D341Med (cell line): ENCODE measurements around the gene PRR12.

Source experiments
- DNase-seq: peaks from one replicate; pipeline ENCODE4 v3.0.0; 2012; ENCODE audit warnings: low spot score

The PRR12 gene

DNA sequence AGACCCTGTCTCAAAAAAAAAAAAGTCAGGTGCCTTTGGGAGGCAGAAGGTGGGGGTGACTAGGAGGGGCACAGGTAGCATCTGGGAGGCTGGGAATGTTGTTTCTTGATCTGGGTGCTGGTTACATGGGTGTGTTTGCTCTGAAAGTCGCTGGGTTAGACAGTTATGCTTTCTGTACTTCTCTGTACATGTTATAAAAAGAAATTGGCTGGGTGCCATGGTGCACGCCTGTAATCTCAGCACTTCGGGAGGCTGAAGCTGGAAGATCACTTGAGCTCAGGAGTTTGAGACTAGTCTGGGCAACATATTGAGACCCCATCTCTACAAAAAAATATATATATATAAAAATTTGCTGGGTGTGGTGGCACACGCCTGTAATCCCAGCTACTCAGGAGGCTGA lies 25.7 kb upstream of the PRR12 start:
- DNase-seq, result no peak

DNA sequence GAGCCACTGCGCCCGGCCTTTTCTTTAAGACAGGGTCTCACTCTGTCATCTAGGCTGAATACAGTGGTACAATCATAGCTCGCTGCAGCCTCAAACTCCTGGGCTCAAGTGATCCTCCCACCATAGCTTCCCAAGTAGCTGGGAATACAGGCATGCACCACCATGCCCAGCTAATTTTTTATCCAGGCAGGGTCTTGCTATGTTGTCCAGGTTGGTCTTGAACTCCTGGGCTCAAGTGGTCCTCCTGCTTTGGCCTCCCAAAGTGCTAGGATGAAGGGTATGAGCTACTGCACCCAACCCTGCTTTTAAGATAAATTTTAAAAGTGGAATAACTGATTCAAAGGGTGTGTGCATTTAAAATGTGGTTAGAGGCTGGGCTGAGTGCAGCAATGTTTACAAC lies 24.7 kb upstream of the PRR12 start:
- DNase-seq, result no peak

DNA sequence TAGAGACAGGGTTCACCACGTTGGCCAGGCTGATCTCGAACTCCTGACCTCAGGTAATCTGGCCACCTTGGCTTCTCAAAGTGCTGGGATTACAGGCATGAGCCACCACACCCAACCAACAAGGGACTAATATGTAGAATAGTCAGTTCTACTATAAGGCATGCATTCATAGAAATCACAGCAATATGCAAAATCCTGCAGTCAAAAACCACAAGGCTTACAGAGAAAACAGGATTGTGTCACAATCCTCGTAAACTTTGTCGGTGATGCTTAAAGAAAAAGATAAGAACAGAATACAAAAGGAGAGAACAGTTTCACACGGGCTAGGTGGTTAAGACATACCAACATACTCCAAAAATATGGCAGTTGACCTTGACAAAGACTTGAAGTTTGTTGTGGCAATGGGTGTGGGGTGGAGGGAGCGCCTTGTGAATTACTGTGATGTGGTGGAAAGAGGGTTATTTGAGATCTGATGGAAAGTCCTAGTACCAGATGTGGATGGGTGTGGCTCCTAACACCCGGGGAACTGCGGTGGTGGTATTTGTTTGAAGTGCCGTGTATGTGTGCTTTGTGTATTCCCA lies 23.0 kb upstream of the PRR12 start:
- peak; percentile 14 for DNase-seq

DNA sequence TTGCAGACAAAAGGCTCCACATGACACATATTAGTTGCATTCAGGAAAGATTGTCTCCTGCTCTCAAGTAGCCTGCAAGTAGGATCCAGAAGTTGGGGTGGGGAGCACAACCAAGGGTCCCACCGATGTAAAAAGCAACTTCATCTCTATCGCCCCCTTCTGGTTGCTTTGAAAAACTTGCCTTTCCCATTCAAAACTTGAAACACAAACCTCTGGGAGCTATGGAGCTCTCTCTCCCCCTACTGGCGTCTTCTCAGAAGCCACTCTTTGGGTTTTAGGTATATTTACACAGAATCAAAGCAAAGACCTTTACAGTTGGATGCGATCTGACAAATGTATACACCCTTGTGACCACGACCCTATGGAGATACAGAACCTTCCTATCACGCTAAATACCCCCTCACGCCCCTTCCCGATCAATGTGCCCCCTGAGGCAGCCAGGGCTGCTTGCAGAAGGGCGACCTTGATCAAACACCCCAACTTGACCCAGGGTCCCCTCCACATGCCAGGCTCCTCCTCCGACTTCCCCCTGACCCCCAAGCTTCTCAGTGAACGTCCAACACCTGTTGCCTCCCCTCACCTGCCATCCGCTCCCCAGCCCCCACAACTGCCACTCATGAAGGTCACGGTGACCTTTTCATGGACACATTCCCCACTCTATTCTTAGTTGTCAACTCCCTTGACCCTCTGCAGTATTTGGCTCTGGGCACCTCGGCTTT lies 20.7 kb upstream of the PRR12 start:
- DNase-seq, result peak; percentile 83

DNA sequence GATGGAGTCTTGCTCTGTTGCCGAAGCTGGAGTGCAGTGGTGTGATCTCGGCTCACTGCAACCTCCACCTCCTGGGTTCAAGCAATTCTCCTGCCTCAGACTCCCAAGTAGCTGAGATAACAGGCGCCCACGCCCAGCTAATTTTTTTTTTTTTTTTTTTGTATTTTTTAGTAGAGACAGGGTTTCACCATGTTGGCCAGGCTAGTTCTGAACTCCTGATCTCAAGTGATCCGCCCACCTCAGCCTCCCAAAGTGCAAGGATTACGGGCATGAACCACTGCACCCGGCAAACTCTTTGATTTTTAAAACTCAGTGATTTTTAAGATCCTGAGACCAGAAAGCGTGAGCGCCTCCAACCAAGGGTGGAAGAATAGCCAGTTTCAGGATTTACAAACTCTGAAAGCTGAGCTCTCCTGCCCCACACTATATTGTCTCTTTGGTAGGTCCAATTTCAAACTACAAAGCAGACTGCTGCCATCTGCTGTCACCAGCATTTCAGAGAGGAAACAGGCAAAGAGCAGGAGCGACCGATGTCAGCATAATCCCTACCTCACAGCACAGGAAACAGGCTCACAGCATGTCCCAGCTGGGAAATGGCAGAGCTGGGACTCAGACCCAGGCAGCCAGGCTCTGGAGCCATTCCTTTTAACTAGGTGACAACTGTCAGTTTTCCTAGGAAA lies 19.8 kb upstream of the PRR12 start:
- peak; percentile 68 for DNase-seq

DNA sequence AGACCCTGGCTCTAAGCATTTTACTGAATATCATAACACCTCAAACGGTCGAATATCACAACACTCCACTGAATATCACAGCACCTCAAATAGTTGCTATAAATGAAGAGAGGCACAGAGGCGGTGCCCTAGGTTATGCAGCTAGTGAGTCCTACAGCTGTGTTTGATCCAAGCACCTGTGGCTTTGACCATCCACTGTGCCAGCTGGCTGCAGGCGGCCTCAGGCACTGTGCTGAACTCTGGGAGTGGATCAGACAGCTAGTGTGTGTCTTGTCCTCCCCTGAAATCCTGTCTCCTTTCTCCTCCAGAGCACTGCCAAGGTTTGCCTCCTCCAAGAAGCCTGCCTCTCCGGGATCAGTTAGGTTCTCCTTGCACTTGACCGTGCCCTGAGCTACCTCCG lies 18.0 kb upstream of the PRR12 start:
- peak; percentile 14 for DNase-seq

DNA sequence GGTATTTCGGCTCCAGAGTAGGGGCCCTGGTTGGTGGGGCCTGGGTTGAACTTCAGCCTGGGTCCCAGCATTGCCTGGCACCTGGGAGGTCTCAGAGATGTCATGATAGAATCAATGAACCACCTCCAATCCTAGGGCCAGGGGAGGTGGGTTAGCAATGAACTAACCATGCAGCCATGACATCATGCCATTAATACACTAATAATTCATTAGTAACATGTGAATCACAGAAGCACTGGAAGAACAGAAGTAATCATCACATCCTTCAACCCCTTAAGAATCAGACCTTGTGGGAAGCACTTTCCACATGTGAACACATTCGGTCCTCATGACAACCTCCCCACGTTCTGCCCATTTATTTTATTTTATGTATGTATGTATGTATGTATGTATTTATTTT lies 17.6 kb upstream of the PRR12 start:
- no peak for DNase-seq

DNA sequence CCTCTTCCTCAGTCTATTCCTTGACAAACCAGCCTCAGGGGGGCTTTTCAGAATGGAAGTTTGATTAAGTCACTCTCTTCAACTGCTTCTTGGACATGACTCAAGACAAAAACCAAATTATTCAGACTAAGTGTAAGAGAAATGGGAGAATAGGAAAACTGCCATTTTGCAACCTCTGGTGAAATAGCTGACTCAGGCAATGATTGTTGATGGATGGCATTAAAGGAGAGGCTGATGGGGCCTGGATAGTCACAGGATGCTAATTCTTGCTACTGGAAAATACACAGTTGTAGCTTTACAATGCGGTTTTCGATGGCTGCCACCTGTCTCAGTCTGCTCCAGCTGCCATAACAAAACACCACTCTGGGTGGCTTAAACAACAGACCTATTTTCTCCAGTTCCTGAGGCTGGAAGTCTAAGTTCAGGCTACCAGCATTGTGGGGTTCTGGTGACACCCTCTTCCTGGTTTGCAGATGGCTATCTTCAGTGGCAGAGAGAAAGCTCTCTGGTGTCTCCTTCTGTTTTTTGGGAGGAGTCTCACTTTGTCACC lies 16.7 kb upstream of the PRR12 start:
- no peak for DNase-seq

DNA sequence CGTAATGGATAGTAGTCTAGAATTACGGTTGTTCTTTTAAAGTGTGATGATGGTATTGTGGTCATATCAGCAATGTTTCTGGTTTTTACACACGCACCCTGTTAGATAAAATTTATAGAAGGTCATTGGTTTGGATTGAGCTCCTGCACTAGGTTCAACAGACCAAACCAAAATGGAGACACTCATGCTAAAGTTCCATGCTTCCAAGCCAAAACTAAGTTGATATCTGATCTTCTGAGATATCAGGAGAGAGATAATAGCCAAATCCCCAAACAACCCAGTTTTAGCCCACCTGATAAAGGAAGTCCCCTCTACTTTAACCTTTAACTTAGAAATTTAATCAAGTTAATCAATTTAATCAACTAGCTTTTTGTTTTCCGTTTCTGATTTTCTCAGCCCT lies 11.8 kb upstream of the PRR12 start:
- no peak for DNase-seq

DNA sequence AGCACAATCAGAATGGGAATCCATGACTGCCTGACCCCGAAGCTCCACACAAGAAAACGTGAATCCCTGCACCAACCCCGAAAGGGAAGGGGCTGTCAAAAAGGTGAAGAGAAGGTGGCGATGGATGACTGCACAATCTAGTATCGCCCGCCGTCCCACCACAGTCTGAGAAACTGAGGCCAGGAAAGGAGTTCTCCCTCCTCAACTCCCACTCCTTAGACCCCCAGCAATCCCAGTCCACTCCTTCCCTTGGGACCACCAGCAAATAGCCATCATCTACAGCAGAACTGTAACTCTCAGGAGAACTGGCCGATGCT lies 11.1 kb upstream of the PRR12 start:
- peak; percentile 29 for DNase-seq

DNA sequence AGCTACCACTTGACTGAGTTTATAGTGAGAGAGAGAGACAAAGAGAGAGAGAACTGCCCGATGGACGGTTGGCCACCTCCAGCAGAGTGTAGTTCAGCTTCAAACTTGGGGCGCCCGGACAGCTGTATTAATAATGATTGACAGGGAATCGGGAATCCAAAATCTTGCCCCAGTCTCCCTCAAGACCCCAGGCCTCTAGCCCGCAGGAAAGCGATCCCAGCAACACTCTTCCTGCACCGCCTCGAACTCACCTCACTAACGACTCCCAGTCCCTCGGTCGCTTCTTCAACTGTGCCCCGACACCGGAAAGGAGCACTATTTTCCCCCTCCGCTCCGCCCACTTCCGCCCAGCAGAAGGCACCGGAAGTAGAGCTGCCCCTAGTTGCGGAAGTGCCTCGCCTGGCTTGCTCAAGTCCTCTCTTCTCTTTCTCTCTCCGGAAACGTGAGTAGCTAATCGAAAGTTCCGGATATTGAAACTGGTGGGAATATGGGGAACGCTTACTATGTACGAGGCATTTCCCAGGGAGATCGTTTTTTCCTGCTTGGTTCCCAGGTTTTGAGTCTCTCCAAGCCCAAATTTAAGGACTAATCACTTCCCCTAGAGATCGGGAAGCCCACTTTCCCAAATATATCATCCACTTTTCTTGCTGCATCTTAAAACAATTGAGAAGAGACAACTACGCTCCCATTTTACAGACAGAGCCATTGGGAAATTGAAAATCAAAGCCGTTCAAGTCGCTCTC lies 10.5 kb upstream of the PRR12 start, which contains the start of gene NOSIP:
NOSIP (minus strand) TSS at position 293 of the 743 bp plus-strand sequence. CDS start 19,865 bp downstream, outside the sequence.
- DNase-seq, result peak; percentile 92

DNA sequence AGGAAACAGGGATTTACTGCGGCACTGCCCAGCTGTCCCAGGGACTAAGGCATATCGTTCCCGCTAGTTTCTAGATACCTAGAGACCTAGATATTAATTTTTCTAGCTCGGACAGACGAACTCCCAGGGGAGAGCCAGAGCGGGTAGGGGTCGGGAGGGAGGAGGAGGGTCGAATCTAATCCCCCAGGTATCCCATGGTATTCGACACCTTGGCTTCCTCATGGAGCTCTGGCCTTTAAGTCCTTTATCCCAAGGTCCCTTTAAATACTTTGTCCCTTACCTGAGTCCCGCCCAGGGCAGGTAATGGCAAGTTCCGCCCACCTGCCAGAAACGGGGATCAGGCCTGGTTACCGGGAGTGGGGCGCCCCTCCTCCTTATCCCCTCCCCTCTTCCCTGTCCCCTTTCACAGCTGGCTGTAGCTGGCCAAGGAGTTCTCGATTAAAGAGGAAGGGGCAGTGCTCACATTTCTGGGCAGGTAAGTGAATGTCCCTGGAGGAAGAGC lies 9.9 kb upstream of the PRR12 start, which contains the start of gene PRRG2:
PRRG2 (plus strand) TSS at position 310 of the 502 bp plus-strand sequence. CDS start 1,904 bp downstream, outside the sequence.
- peak; percentile 15 for DNase-seq

DNA sequence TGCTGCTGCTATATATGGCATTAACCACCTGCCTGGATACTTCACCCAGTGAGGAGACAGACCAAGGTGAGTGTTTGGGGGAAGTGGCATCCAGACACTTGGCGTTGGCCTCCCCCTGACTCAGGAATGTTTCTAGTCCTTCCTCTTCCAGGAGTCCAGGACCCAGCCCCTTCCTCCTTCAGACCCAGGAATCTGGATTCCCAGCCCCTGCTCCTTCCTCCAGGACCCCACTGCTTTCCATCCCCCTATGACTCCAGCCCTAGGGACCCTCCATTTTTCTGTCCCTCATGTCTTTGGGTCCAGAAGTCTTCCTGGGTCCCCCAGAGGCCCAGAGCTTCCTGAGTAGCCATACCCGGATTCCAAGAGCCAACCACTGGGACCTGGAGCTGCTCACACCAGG lies 7.7 kb upstream of the PRR12 start:
- no peak for DNase-seq

DNA sequence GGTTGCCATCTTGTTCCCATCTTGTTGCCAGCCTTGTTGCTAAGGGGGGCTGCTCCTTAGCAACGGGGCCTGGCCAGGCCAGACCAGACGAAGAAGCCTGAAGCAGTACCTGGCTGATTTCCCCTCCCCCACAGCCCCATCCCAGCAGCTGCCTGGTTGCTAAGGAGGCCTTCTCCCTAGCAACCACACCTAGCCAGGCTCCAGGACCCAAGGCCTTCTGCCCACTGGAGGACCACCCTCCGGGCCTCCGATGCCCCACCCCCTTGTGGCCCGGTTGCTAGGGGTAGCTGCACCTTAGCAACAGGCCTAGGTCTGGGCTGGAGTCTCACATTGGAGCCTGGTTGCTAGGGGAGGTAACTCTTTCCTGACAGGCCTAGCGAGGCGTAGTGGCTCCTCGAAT lies 6.0 kb upstream of the PRR12 start:
- DNase-seq, result peak; percentile 13

DNA sequence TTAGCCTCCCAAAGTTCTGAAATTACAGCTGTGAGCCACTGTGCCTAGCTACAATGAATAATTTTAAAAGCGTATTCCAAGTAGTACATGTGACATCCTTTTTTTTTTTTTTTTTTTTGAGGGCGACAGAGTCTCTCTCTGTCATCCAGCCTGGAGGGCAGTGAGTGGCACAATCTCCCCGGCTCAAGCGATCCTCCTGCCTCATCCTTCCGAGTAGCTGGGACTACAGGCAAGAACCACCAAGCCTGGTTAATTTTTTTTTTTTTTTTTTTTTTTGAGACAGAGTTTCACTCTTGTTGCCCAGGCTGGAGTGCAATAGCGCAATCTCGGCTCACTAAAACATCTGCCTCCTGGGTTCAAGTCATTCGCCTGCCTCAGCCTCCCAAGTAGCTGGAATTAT lies 3.8 kb upstream of the PRR12 start:
- no peak for DNase-seq

DNA sequence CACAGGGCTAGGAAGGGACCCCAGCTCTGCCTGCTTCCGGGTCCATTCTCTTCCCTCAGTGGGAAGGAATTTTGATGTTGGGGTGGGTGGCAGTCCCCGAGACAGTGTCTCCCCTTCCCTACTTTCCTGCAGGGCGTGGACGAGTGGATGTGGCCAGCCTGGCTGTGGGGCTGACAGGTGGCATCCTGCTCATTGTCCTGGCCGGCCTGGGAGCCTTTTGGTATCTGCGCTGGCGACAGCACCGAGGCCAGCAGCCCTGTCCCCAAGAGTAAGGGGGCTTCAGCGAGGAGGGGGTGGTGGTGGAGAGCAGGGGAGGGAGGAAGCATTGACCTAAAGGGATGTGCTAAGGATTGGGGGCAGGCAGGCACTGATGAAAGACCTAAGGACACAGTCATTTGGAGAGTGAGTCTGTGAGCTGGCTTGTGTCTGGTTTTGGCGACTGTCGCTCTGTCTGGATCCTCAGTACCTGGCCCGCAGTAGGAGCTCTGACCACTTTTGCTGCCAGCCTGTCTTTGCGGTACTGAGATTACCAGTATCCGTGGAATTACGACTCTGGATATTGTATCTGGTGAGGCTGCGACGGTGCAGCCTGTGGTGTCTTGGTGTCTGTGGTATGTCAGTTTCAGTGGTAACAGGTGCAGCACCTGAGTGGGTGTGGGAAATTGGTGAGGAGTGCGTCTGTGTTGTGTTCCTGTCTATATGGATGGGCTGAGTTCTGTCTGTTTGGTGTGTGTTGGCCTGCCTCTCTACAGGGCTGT lies 2.4 kb upstream of the PRR12 start:
- no peak for DNase-seq

DNA sequence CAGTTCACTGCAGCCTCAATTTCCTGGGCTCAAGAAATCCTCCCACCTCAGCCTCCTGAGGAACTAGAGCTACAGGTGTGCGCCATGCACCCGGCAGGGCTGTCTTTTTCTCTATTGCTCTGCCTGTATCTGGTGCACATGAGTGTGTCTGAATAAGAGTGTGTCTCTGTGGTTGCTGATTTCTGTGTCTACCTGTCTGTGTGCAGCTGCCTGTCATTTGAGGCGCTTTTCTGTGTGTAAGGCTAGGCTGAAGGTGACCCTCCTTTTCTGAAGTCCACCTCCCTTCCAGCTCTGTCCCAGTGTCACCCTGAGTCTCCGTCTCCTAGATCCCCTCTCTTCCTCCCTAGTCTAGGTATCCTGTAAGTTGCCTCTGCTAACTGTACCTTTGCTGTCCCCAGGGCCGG lies 1.5 kb upstream of the PRR12 start:
- DNase-seq, result peak; percentile 10

DNA sequence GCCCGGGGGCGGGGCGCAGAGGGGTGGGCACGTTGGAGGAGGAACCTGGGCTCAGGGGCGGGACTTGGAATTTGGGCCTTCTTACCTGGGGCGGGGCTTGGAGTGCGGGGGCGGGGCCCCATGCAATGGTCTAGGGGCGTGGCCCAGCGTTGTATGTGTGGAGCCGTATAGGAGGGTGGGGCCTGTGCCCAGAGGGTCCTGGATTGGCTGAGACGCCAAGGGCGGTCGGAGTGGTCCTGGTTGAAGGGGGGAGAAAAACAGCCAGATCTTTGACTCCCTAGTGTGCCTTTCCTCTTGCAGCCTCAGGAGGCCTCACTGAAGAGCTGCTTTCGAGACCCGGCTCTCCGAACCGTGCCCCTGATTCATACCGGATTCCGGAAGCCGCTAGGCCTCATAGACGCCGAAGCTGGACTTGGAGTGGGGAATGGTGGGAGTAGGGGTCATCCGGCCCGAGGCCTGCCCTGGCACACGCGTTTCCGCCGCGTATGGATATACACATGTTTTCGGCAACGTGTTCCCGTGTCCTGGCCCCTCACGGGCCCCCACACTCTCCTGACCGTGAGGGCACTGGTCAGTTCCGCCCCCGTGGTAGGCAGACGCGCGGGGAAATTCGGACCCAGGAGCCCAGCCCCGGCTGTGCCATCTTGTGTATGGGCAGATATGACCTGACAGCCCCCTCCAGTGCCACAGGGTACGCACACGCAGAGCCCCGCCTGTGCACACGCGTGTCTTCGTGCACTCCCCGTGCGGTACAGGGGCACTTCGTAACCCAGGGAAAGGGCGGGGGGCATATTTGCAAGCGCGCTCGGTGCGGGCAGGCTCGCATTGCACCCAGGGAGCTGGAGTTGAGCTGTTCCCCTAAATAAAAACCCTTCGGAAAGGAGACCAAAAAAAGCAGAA lies 661 bp upstream of the PRR12 start:
- DNase-seq, result peak; percentile 95

DNA sequence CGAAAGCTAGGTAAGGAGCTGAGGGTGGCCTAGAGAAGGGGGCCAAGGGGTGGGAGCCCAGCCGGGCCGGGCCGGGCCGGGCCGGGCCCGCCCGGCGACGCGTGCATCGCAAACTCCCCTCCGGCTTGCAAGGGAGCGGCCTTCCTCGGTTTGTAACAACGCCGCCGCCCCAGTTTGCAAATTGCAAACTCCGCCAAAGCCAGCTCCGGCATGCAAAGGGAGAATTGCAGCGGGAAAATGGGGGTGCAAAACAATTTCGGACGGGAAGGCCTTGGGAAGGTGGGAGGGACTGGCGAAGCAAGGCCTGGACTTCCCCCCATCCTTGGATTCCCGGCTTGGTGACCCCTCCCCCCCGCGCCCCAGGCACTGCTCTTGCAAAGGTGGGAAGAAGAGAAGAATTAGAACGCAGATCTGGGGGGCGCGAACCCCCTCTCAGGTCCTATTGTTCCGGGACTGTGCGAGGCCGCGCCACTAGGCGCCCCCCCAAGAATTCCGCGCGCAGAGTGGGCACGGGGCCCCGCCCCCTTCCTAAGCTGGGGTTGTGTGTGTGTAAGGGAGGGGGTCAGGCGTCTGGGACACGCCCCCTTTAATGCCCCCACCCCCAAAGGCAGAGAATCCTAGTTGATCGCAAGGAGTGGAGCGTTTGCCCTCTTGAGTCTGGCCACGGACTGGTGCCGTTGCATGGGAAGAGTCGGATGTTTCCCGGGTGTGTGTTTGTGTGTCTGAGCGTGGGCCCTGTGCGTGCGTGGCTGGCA lies 926 bp downstream of the PRR12 start:
- DNase-seq, result peak; percentile 47
